GM18519 (cell line): ENCODE results near the gene CD8B2.
"Not testable (repeated sequence)": the region's sequence is repeated elsewhere in the genome, so short reads cannot be mapped to it uniquely, and the experiment has no call there.

Source experiments
- ATAC-seq: cut with Tn5 transposase; IDR thresholded peaks from one replicate; pipeline ENCODE4 v1.9.1; 2021; ENCODE audit warnings: mild to moderate bottlenecking, moderate library complexity; ENCODE audit not compliant: unreplicated experiment, low FRiP score

The CD8B2 gene

GRCh38 chr2:106547164-106547903, 60.2 kb downstream of the CD8B2 start:
- ATAC-seq = no peak

GRCh38 chr2:106551417-106552130, 64.4 kb downstream of the CD8B2 start:
- ATAC-seq = no peak

- ATAC-seq = no peak
These were observed 65.8 kb downstream of the CD8B2 start for GRCh38 chr2:106552921-106553320.

- ATAC-seq = no peak
These were observed 66.2 kb downstream of the CD8B2 start for GRCh38 chr2:106553321-106553720.

GRCh38 chr2:106554411-106554810, 67.2 kb downstream of the CD8B2 start:
- no peak for ATAC-seq

GRCh38 chr2:106555053-106555452, 67.9 kb downstream of the CD8B2 start:
- no peak for ATAC-seq

- not testable (repeated sequence) for ATAC-seq
These were observed 72.6 kb downstream of the CD8B2 start for GRCh38 chr2:106559786-106560185.

- no peak for ATAC-seq
These were observed 73.6 kb downstream of the CD8B2 start for GRCh38 chr2:106560773-106561172.

GRCh38 chr2:106561356-106561755, 74.2 kb downstream of the CD8B2 start:
- no peak for ATAC-seq

GRCh38 chr2:106561803-106562202, 74.6 kb downstream of the CD8B2 start:
- ATAC-seq = no peak

GRCh38 chr2:106562268-106563186, 75.4 kb downstream of the CD8B2 start:
- no peak for ATAC-seq

- ATAC-seq = no peak
These were observed 76.0 kb downstream of the CD8B2 start for GRCh38 chr2:106563195-106563594.

GRCh38 chr2:106565599-106565998, 78.4 kb downstream of the CD8B2 start:
- no peak for ATAC-seq

- no peak for ATAC-seq
These were observed 78.9 kb downstream of the CD8B2 start for GRCh38 chr2:106566050-106566449.

- not testable (repeated sequence) for ATAC-seq
These were observed 79.3 kb downstream of the CD8B2 start for GRCh38 chr2:106566484-106566883.

- no peak for ATAC-seq
These were observed 83.2 kb downstream of the CD8B2 start for GRCh38 chr2:106570316-106570715.
